ENCODE results near the gene ZNF837.

DNA sequence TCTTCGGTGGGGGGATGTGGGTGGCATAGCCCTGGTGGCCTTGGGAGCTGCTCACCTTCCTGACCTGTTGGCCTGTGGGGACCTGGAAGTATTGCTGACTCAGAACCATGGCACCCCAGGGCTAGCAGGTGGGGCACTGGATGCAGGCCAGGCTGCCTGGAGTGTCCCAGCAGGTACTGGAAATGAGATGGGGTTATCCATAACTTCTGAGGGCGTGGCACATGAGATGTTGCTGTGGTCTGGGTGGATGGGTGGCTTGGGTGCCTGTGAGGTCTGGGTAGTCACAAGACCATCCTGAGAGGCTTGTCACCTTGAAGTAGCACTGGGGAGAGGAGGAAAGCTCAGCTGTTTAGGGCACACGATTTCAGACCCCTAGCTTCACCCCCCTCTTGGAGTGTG lies 14.0 kb upstream of the ZNF837 start:
- TF ChIP-seq, protein P1, sequence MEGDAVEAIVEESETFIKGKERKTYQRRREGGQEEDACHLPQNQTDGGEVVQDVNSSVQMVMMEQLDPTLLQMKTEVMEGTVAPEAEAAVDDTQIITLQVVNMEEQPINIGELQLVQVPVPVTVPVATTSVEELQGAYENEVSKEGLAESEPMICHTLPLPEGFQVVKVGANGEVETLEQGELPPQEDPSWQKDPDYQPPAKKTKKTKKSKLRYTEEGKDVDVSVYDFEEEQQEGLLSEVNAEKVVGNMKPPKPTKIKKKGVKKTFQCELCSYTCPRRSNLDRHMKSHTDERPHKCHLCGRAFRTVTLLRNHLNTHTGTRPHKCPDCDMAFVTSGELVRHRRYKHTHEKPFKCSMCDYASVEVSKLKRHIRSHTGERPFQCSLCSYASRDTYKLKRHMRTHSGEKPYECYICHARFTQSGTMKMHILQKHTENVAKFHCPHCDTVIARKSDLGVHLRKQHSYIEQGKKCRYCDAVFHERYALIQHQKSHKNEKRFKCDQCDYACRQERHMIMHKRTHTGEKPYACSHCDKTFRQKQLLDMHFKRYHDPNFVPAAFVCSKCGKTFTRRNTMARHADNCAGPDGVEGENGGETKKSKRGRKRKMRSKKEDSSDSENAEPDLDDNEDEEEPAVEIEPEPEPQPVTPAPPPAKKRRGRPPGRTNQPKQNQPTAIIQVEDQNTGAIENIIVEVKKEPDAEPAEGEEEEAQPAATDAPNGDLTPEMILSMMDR (IDR thresholded peaks at IDR 0.05; ENCODE audit: poor library complexity): no peak
- TF ChIP-seq EZH2 (IDR thresholded peaks at IDR 0.05; ENCODE audit: borderline replicate concordance) (no peak), EZH2phosphoT487 (IDR thresholded peaks at IDR 0.05; ENCODE audit: low read depth, severe bottlenecking, unreplicated experiment) (no peak)

All from hepatocyte (in vitro differentiated cells).